HepG2 (cell line): ENCODE results near the gene RNU6-8. TPM values are rescaled to one million over a fixed set of nuclear protein-coding genes. Genes with fewer than 3 reads are reported as not detected.

ENCODE experiments used
- AKAP8 ChIP-seq: sonication (generic); formaldehyde crosslinking; IDR thresholded peaks from 2 replicates; pipeline ENCODE4 v1.5.1; 2020; ENCODE audit warnings: mild to moderate bottlenecking, missing genetic modification reagents
- CAMTA2 ChIP-seq: sonication (generic); formaldehyde crosslinking; IDR thresholded peaks from 2 replicates; pipeline ENCODE4 v1.4.0; 2020; ENCODE audit warnings: mild to moderate bottlenecking, missing genetic modification reagents, borderline replicate concordance
- CBX1 ChIP-seq: IDR thresholded peaks from one replicate; pipeline ENCODE4 v1.6.1; 2016; ENCODE audit warnings: antibody characterized with exemption, low read depth
- FOXO1 ChIP-seq: sonication (generic); formaldehyde crosslinking; IDR thresholded peaks from 2 replicates; pipeline ENCODE4 v1.4.0; 2020; ENCODE audit warnings: missing genetic modification reagents
- FOXP1 ChIP-seq, 2 experiments: fragments of 450-650 bp in 1 of 2; IDR thresholded peaks; 2 replicates each; pipeline ENCODE4 v1.6.1; 2017 to 2018; ENCODE audit warnings: antibody characterized with exemption in 1 of 2
- GTF2F1 ChIP-seq: fragments of 150-350 bp; IDR thresholded peaks from 2 replicates; pipeline ENCODE4 v1.6.1; 2014; ENCODE audit warnings: low read length
- ISL2 ChIP-seq: sonication (generic); formaldehyde crosslinking; IDR thresholded peaks from 2 replicates; pipeline ENCODE4 v1.5.0; 2020; ENCODE audit warnings: missing genetic modification reagents
- JUNB ChIP-seq: sonication (generic); formaldehyde crosslinking; IDR thresholded peaks from 2 replicates; pipeline ENCODE4 v1.8.0; 2022; ENCODE audit warnings: missing genetic modification reagents, mild to moderate bottlenecking, borderline replicate concordance
- KAT8 ChIP-seq: IDR thresholded peaks from 2 replicates; pipeline ENCODE4 v1.6.1; 2016; ENCODE audit warnings: missing genetic modification reagents, missing compliant biosample characterization
- KDM5A ChIP-seq: fragments of 200-600 bp; sonication (generic); IDR thresholded peaks from 2 replicates; pipeline ENCODE4 v1.7.0; 2018; ENCODE audit warnings: antibody characterized with exemption, mild to moderate bottlenecking, low read length, borderline replicate concordance
- LBX2 ChIP-seq: sonication (generic); formaldehyde crosslinking; IDR thresholded peaks from 2 replicates; pipeline ENCODE4 v1.5.0; 2020; ENCODE audit warnings: missing genetic modification reagents, mild to moderate bottlenecking, borderline replicate concordance
- MTF1 ChIP-seq: sonication (generic); formaldehyde crosslinking; IDR thresholded peaks from 2 replicates; pipeline ENCODE4 v1.5.0; 2020; ENCODE audit warnings: missing genetic modification reagents
- PBX2 ChIP-seq: IDR thresholded peaks from 2 replicates; pipeline ENCODE4 v1.6.1; 2016; ENCODE audit warnings: control low read depth
- RARG ChIP-seq: sonication (generic); formaldehyde crosslinking; IDR thresholded peaks from 2 replicates; pipeline ENCODE4 v1.4.0; 2020; ENCODE audit warnings: low read depth, mild to moderate bottlenecking, missing genetic modification reagents
- SIX4 ChIP-seq: sonication (generic); formaldehyde crosslinking; IDR thresholded peaks from 2 replicates; pipeline ENCODE4 v1.4.0; 2020; ENCODE audit warnings: missing genetic modification reagents
- SOX6 ChIP-seq, 2 experiments: fragments of 450-650 bp in 1 of 2; sonication (generic) in 1 of 2; formaldehyde crosslinking in 1 of 2; IDR thresholded peaks; 2 replicates each; pipeline versions ENCODE4 v1.4.0 to v1.6.1; 2017 to 2020; ENCODE audit warnings: antibody characterized with exemption in 1 of 2, mild to moderate bottlenecking in 1 of 2, missing genetic modification reagents in 1 of 2
- ZFP90 ChIP-seq: sonication (generic); formaldehyde crosslinking; IDR thresholded peaks from 2 replicates; pipeline ENCODE4 v1.8.0; 2022; ENCODE audit warnings: missing genetic modification reagents, mild to moderate bottlenecking, inconsistent platforms, borderline replicate concordance
- ZMAT3 ChIP-seq: sonication (generic); formaldehyde crosslinking; conservative IDR thresholded peaks from 2 replicates; pipeline ENCODE4 v1.7.0; 2021; ENCODE audit warnings: missing genetic modification reagents
- ZNF660 ChIP-seq: sonication (generic); formaldehyde crosslinking; IDR thresholded peaks from 2 replicates; pipeline ENCODE4 v1.5.1; 2020; ENCODE audit warnings: mild to moderate bottlenecking, low read depth, missing genetic modification reagents, borderline replicate concordance
- ZNF782 ChIP-seq: sonication (generic); formaldehyde crosslinking; IDR thresholded peaks from 2 replicates; pipeline ENCODE4 v1.4.0; 2020; ENCODE audit warnings: missing genetic modification reagents, mild to moderate bottlenecking, borderline replicate concordance
- polyA plus RNA-seq, 8 experiments: library from polyadenylated mRNA; depleted of rRNA in 3 of 8; stranded (reverse) in 7 of 8; unstranded in 1 of 8; fragments of >200 nt; fragmentation: Illumina TruSeq in 4 of 8; extraction: Trizol in 4 of 8; gene quantifications; 2 replicates each; pipeline versions ENCODE4 v1.2.1 to v1.2.3, GENCODE V29; 2011 to 2016; ENCODE audit warnings: low read depth in 4 of 8, missing spikeins in 1 of 8, mixed read lengths in 1 of 8; ENCODE audit not compliant: insufficient read depth in 1 of 8
- total RNA-seq, 5 experiments: library from RNA; depleted of rRNA; stranded (reverse); fragments of >200 nt; fragmentation: Illumina TruSeq; extraction: Trizol; gene quantifications; 2 replicates each; pipeline ENCODE4 v1.2.3, GENCODE V29; 2016; ENCODE audit warnings: low read depth in 1 of 5
- TF ChIP-seq, protein P1 (sequence below): sonication (generic); formaldehyde crosslinking; IDR thresholded peaks from 2 replicates; pipeline ENCODE4 v1.5.1; 2020; ENCODE audit warnings: mild to moderate bottlenecking, missing genetic modification reagents, borderline replicate concordance
- TF ChIP-seq, protein P2 (sequence below): sonication (generic); formaldehyde crosslinking; IDR thresholded peaks from 2 replicates; pipeline ENCODE4 v1.8.0; 2022; ENCODE audit warnings: mild to moderate bottlenecking, missing genetic modification reagents
- TF ChIP-seq, protein P3 (sequence below): sonication (generic); formaldehyde crosslinking; IDR thresholded peaks from 2 replicates; pipeline ENCODE4 v1.4.0; 2020; ENCODE audit warnings: missing genetic modification reagents

Gene RNU6-8
- total and polyA plus RNA-seq, 2 of the 13 experiments (the other 11 are each of a cell fraction or from before 2014, with no cell fraction given): under 0.01 TPM; not detected in 1

DNA sequence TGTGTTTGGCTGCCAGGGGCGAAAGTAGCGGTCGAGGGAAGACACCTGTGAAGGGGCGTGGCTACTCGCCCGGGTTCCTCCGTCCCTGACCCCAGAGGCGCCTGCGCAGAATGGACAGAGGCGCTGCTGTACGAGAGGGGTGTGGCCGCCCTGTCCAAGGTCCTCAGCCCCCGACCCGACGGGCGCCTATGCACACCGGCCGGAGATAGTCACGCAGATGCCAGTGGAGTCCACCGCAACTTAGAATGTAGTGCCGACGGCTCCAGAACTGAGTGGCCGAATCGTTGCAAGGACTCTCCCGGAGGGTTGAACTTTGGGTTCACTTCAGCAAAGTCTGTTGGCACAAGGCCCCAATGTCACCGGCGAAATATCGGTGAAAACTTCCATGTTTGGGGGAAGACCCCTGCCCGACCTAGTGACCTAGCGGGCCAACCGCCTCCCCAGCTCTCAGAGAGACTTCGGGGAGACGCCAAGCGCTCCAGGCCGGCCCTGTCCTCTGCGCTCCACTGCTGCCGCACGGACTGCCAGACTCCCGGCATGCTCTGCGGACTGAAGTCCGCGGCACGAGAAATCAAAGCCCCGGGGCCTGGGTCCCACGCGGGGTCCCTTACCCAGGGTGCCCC lies 1.8 kb downstream of the RNU6-8 start (continued):
- TF ChIP-seq SOX6 (IDR thresholded peaks at IDR 0.05) (no peak), SOX6 (CRISPR knock-in tag; IDR thresholded peaks at IDR 0.05) (peak; percentile 91), ISL2 (CRISPR knock-in tag) (peak; percentile 75), FOXO1 (peak; percentile 79), ZFP90 (CRISPR knock-in tag) (peak; percentile 93), AKAP8 (0 out of 2 replicates have a peak, but pooled peaks have one; percentile 56), KAT8 (CRISPR knock-in tag) (peak; percentile 94), GTF2F1 (no peak), LBX2 (CRISPR knock-in tag) (peak; percentile 93; the same call in 1 of the 2 replicates), ZNF782 (peak; percentile 88; the same call in 1 of the 2 replicates), ZMAT3 (CRISPR knock-in tag) (peak; percentile 99), SIX4 (peak; percentile 12; the same call in 1 of the 2 replicates), MTF1 (CRISPR knock-in tag) (no peak; the same call in 1 of the 2 replicates), RARG (CRISPR knock-in tag) (peak; percentile 99), KDM5A (peak; percentile 75; the same call in 1 of the 2 replicates), CBX1 (peak; percentile 92), CAMTA2 (CRISPR knock-in tag) (peak; percentile 100), JUNB (CRISPR knock-in tag) (no peak), ZNF660 (CRISPR knock-in tag) (peak; percentile 93; the same call in 1 of the 2 replicates), PBX2 (peak; percentile 56; the same call in 1 of the 2 replicates), FOXP1 (IDR thresholded peaks at IDR 0.05) (no peak), FOXP1 (CRISPR knock-in tag; IDR thresholded peaks at IDR 0.05) (peak; percentile 40)
- TF ChIP-seq, protein P1, sequence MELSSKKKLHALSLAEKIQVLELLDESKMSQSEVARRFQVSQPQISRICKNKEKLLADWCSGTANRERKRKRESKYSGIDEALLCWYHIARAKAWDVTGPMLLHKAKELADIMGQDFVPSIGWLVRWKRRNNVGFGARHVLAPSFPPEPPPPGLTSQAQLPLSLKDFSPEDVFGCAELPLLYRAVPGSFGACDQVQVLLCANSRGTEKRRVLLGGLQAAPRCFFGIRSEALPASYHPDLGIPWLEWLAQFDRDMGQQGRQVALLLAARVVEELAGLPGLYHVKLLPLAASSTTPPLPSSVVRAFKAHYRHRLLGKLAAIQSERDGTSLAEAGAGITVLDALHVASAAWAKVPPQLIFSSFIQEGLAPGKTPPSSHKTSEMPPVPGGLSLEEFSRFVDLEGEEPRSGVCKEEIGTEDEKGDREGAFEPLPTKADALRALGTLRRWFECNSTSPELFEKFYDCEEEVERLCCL: peak; percentile 99
- TF ChIP-seq, protein P2, sequence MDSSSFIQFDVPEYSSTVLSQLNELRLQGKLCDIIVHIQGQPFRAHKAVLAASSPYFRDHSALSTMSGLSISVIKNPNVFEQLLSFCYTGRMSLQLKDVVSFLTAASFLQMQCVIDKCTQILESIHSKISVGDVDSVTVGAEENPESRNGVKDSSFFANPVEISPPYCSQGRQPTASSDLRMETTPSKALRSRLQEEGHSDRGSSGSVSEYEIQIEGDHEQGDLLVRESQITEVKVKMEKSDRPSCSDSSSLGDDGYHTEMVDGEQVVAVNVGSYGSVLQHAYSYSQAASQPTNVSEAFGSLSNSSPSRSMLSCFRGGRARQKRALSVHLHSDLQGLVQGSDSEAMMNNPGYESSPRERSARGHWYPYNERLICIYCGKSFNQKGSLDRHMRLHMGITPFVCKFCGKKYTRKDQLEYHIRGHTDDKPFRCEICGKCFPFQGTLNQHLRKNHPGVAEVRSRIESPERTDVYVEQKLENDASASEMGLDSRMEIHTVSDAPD (CRISPR knock-in tag): peak; percentile 87
- TF ChIP-seq, protein P3, sequence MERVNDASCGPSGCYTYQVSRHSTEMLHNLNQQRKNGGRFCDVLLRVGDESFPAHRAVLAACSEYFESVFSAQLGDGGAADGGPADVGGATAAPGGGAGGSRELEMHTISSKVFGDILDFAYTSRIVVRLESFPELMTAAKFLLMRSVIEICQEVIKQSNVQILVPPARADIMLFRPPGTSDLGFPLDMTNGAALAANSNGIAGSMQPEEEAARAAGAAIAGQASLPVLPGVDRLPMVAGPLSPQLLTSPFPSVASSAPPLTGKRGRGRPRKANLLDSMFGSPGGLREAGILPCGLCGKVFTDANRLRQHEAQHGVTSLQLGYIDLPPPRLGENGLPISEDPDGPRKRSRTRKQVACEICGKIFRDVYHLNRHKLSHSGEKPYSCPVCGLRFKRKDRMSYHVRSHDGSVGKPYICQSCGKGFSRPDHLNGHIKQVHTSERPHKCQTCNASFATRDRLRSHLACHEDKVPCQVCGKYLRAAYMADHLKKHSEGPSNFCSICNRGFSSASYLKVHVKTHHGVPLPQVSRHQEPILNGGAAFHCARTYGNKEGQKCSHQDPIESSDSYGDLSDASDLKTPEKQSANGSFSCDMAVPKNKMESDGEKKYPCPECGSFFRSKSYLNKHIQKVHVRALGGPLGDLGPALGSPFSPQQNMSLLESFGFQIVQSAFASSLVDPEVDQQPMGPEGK: peak; percentile 90
